OCI-LY7 (cell line): Measurements from ENCODE around the gene CMTM4. TPM values are rescaled to one million over a fixed set of nuclear protein-coding genes. Genes with fewer than 3 reads are reported as not detected.

ENCODE experiments used
- BruUV-seq: library from RNA; stranded (reverse); fragments of 400-500 nt; replicated peaks from 2 replicates; lab custom pipeline; 2021; lab: Mats Ljungman, UMichigan
- CTCF ChIA-PET: fragments of 300-600 bp; sonication (Branson Sonifier 250); formaldehyde crosslinking; loops from one replicate; lab custom pipeline; 2022; ENCODE audit warnings: antibody characterized with exemption; ENCODE audit not compliant: unreplicated experiment; lab: Charles Lee
- POLR2A ChIA-PET: fragments of 300-600 bp; sonication (Branson Sonifier 250); formaldehyde crosslinking; loops from one replicate; lab custom pipeline; 2022; ENCODE audit warnings: antibody characterized with exemption; lab: Charles Lee
- DNase-seq: peaks from one replicate; pipeline ENCODE4 v3.0.0-alpha.2; 2015; ENCODE audit warnings: low spot score
- H2AFZ ChIP-seq: fragments of 200-600 bp; sonication (generic), shearing (Covaris generic); 2 replicates; pipeline ENCODE4 v1.6.1; 2014; ENCODE audit warnings: mild to moderate bottlenecking, antibody characterized with exemption, low read length, moderate library complexity
- H3K27ac ChIP-seq: fragments of 200-600 bp; sonication (generic); 2 replicates; pipeline ENCODE4 v1.5.1; 2014; ENCODE audit warnings: mixed run types, low read depth, mild to moderate bottlenecking, moderate library complexity, low read length, inconsistent platforms; ENCODE audit not compliant: poor library complexity, severe bottlenecking
- H3K36me3 ChIP-seq: fragments of 200-600 bp; sonication (generic); 2 replicates; pipeline ENCODE4 v1.6.1; 2014; ENCODE audit warnings: mild to moderate bottlenecking, antibody characterized with exemption, low read length, moderate library complexity, mixed read lengths; ENCODE audit not compliant: insufficient read depth
- H3K4me1 ChIP-seq: fragments of 200-600 bp; sonication (generic); 2 replicates; pipeline ENCODE4 v1.5.1; 2014; ENCODE audit warnings: mild to moderate bottlenecking, low read length; ENCODE audit not compliant: insufficient read depth, poor library complexity, severe bottlenecking
- H3K4me2 ChIP-seq: fragments of 200-600 bp; sonication (generic); 2 replicates; pipeline ENCODE4 v1.6.1; 2014; ENCODE audit warnings: mild to moderate bottlenecking, low read length
- H3K4me3 ChIP-seq: fragments of 200-600 bp; sonication (generic); 2 replicates; pipeline ENCODE4 v1.5.1; 2014; ENCODE audit warnings: mild to moderate bottlenecking, low read depth, low read length; ENCODE audit not compliant: poor library complexity, severe bottlenecking
- H3K79me2 ChIP-seq: fragments of 200-600 bp; sonication (generic); 2 replicates; pipeline ENCODE4 v1.6.1; 2016; ENCODE audit warnings: low read depth, mild to moderate bottlenecking, low read length, moderate library complexity, mixed read lengths; ENCODE audit not compliant: insufficient read depth
- H3K9me2 ChIP-seq: fragments of 200-600 bp; sonication (generic); 2 replicates; pipeline ENCODE4 v1.6.1; 2016; ENCODE audit warnings: mild to moderate bottlenecking, low read length, mixed read lengths; ENCODE audit not compliant: insufficient read depth
- H3K9me3 ChIP-seq: fragments of 200-600 bp; sonication (generic); 2 replicates; pipeline ENCODE4 v1.6.1; 2014; ENCODE audit warnings: mild to moderate bottlenecking, mixed run types, low read length, mixed read lengths
- H4K20me1 ChIP-seq: fragments of 200-600 bp; sonication (generic); 2 replicates; pipeline ENCODE4 v1.6.1; 2014; ENCODE audit warnings: mild to moderate bottlenecking, antibody characterized with exemption, low read length, moderate library complexity, mixed read lengths; ENCODE audit not compliant: insufficient read depth
- EZH2phosphoT487 ChIP-seq: fragments of 200-600 bp; sonication (generic); IDR thresholded peaks from 2 replicates; pipeline ENCODE4 v1.6.1; 2018; ENCODE audit warnings: low read depth, borderline replicate concordance, mild to moderate bottlenecking, mixed run types, antibody characterized with exemption, low read length, moderate library complexity, mixed read lengths
- intact Hi-C: fragments of 100-400 bp; cut with micrococcal nuclease; formaldehyde crosslinking; loops from one replicate; pipeline ENCODE4 v1.10.0; 2022; ENCODE audit not compliant: unreplicated experiment
- total RNA-seq, 2 experiments: library from RNA; depleted of rRNA in 1 of 2; stranded (reverse); fragments of >200 nt in 1 of 2; shearing (Covaris generic) in 1 of 2; gene quantifications; 2 replicates each; pipeline ENCODE4 v1.2.3, GENCODE V29; 2014 to 2022
- TF ChIP-seq, protein P1 (sequence below): fragments of 200-600 bp; sonication (generic); conservative IDR thresholded peaks from 2 replicates; pipeline ENCODE4 v1.5.1; 2014; ENCODE audit warnings: mild to moderate bottlenecking, antibody characterized with exemption, low read length, moderate library complexity, mixed read lengths

CMTM4 gene
- total RNA-seq, 2 experiments from 2014 or later: 0.03 to 1.3 TPM

DNA sequence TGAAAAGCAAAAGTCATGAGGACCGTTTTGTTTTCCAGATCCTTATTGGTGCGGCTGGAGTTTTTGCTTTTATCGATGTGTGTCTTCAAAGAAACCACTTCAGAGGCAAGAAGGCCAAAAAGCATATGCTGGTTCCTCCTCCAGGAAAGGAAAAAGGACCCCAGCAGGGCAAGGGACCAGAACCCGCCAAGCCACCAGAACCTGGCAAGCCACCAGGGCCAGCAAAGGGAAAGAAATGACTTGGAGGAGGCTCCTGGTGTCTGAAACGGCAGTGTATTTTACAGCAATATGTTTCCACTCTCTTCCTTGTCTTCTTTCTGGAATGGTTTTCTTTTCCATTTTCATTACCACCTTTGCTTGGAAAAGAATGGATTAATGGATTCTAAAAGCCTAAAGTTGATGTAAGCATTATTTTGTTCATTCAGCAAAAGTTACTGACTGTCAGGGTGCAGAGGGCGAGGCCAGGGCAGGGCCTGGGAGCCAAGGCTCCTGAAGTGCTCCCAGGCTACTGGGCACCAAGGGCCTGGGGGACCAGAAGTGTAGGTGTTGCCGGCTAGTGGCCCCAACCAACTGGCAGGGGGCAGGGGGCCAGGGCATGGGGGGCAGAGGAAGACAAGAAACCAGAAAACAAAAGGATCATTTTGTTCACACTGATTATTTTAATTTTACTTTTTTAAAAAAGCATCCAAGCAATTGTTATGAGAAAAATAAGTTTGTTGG is 108.5 kb downstream of the CMTM4 start:
- Histone ChIP-seq H3K4me3 (no peak overlapping the region), H2AFZ (no peak overlapping the region), H3K27ac (no peak overlapping the region), H3K4me1 (peaks cover 25% of the 10 kb centered on the region), H4K20me1 (no peaks in the 10 kb centered on the region), H3K9me2 (no peaks in the 10 kb centered on the region), H3K36me3 (no peaks in the 10 kb centered on the region), H3K4me2 (no peak overlapping the region), H3K79me2 (no peaks in the 10 kb centered on the region), H3K9me3 (no peaks in the 10 kb centered on the region)
- ChIA-PET CTCF (no interaction called here), POLR2A (interaction anchor here (0.6 kb wide), 1 partner anchor 149 kb away, joined by 3 read pairs; no protein-coding TSS in a partner anchor)
- intact Hi-C loops: loop anchor here (2.0 kb wide), 1 partner anchor 71 kb away; no protein-coding TSS in a partner anchor
- BruUV-seq: no TSS peak
- TF ChIP-seq EZH2phosphoT487: no peak
- TF ChIP-seq, protein P1, sequence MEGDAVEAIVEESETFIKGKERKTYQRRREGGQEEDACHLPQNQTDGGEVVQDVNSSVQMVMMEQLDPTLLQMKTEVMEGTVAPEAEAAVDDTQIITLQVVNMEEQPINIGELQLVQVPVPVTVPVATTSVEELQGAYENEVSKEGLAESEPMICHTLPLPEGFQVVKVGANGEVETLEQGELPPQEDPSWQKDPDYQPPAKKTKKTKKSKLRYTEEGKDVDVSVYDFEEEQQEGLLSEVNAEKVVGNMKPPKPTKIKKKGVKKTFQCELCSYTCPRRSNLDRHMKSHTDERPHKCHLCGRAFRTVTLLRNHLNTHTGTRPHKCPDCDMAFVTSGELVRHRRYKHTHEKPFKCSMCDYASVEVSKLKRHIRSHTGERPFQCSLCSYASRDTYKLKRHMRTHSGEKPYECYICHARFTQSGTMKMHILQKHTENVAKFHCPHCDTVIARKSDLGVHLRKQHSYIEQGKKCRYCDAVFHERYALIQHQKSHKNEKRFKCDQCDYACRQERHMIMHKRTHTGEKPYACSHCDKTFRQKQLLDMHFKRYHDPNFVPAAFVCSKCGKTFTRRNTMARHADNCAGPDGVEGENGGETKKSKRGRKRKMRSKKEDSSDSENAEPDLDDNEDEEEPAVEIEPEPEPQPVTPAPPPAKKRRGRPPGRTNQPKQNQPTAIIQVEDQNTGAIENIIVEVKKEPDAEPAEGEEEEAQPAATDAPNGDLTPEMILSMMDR: no peak
- DNase-seq: no peak

DNA sequence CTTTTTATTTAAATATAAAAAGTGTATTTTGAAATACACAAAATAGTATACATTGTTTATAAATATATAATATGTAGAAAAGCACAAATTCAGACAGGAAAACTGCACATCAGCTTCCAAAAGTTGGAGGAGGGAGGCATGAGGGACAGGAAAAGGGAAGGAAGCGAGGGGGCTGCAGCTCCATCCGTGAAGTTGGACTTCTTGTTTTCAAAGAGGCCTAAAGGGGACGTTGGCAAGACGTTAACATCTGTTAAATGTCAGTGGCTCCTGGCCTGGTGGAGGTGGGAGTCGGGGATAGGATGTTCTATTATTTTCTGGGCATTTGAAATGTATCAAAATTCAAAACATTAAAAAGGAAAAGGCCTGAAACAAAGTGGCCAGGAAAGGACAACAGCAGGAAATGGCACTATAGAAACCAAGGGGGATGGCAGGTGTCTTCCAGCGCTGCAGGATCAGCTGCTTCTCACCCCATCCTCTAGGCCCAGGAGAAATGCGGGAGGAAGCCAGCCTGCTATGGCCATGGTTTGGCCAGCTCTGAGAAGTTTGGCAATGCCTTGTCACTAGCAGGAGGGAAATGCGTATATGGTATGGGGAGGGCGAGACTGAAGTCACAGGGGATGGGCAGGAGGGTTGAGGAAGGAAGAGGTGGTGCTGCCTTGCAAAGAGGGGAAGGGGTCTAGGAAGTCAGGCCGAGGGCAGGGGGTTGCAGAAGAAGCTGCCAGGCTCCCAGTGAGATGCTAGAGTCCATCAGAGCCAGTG is 110.9 kb downstream of the CMTM4 start:
- H4K20me1 ChIP-seq: no peaks in the 10 kb centered on the region
- H3K79me2 ChIP-seq: no peaks in the 10 kb centered on the region
- H3K36me3 ChIP-seq: no peaks in the 10 kb centered on the region
- H3K9me2 ChIP-seq: no peaks in the 10 kb centered on the region
- ChIA-PET CTCF (no interaction called here), POLR2A (interaction anchor here (0.6 to 1.4 kb wide), 4 partner anchors 9 to 550 kb away, joined by 3 to 12 read pairs (median 4); no protein-coding TSS in a partner anchor)
- H3K27ac ChIP-seq: no peak overlapping the region
- H2AFZ ChIP-seq: no peak overlapping the region
- no peaks in the 10 kb centered on the region for H3K9me3 ChIP-seq
- no peak for TF ChIP-seq EZH2phosphoT487
- TF ChIP-seq, protein P1: no peak
- H3K4me3 ChIP-seq: no peak overlapping the region
- BruUV-seq: no TSS peak
- H3K4me2 ChIP-seq: no peak overlapping the region
- intact Hi-C loops: no loop called here
- peaks cover 24% of the 10 kb centered on the region for H3K4me1 ChIP-seq
- DNase-seq: no peak
